GM21619 (cell line): ENCODE measurements around the gene FHDC1.

Source experiments
- ATAC-seq: cut with Tn5 transposase; IDR thresholded peaks from one replicate; pipeline ENCODE4 v1.9.1; 2021; ENCODE audit not compliant: unreplicated experiment

FHDC1 gene

GRCh38 chr4:152976212-152976761 is 40.2 kb downstream of the FHDC1 start:
- ATAC-seq = no peak

- no peak for ATAC-seq
These were observed 43.7 kb downstream of the FHDC1 start for GRCh38 chr4:152979731-152980330.

DNA sequence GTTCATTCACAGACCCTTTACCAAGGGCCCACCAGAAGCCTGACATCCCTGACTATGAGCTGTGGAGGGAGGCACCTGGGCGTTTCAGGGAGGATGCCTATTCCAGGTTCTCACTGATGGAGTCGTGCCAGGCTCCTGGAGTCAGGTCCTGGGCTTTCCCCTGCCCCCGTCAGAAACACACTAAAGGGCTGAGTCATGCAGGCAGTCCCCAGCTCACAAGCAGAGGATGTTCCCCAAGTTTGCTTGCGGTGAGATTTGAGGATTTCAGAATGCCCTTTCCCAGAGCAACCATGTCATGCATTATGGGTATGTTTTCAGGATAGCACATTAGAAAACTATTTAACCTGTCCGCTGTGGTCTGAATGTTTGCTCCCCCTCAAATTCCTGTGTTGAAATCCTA is 45.2 kb downstream of the FHDC1 start:
- no peak for ATAC-seq

DNA sequence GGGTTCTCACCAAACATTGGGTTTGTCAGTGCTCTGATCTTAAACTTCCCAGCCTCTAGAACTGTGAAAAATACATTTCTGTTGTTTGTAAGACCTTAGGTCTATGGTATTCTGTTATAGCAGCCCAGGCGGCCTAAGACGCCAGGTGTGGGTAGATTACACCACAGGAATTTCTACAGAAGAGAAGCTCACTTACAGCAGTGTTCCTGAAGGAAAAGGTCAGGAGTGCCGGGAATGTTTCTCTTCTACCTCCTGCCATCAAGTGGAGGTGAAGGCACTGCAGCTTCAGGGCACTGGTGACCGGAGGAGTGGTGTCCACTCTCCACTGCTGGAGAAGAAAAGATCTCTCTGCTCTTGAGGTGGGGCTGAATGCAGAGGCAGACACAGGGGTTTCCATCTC is 45.7 kb downstream of the FHDC1 start:
- ATAC-seq = no peak

- ATAC-seq = no peak
These were observed 47.1 kb downstream of the FHDC1 start for GRCh38 chr4:152983221-152983620.

DNA sequence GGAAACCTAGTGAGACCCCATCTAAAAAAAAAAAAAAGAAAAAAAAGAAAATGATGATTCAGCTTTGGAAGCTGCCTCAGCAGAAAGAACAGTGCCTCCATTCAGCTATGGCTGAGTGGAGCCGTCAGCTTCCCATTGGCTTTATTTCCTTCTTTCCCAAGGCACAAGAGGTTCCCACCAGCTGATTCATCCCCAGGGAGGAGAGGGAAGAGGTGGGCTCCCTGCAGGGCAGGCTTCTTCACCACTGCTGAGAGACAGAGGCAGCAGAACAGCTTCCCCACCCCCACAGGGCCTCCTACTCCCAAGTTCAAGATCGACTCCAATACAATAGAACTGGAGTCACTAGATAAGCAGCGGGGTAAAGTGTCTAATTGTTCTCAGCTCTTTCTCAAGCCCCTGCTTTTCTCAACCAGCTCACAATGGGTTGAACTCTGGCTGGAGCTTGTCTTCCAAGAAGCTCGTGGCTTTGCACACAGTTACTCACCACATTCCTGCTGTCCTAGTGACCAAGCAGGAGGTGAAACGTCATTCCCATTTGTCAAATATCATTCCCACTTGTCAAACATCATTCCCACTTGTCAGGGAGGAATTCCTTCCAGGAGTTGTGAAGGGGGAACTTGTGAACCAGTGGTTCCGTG is 47.8 kb downstream of the FHDC1 start:
- no peak for ATAC-seq

GRCh38 chr4:152988721-152989553 is 52.8 kb downstream of the FHDC1 start:
- ATAC-seq = no peak

GRCh38 chr4:152989554-152989970 is 53.4 kb downstream of the FHDC1 start:
- no peak for ATAC-seq

GRCh38 chr4:152990471-152991131 is 54.5 kb downstream of the FHDC1 start:
- no peak for ATAC-seq

DNA sequence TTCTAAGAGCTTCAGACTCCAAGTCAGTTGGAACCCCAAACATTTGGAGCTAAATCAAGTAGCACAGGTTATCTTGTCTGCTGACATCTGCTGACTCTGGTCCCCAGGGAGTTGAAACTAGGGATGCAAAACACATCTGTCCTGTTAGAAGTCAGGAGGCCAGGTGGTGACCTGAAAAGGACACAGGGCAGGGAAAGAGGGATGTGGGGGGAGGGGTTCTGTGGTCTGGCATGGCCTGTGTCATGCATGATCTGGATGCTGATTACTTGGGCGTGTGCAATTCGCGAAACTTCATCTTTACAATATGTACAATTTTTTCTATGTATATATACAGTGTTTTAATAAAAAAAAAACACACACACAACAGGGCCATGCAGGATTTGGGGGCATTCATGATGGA is 55.3 kb downstream of the FHDC1 start:
- ATAC-seq = no peak

DNA sequence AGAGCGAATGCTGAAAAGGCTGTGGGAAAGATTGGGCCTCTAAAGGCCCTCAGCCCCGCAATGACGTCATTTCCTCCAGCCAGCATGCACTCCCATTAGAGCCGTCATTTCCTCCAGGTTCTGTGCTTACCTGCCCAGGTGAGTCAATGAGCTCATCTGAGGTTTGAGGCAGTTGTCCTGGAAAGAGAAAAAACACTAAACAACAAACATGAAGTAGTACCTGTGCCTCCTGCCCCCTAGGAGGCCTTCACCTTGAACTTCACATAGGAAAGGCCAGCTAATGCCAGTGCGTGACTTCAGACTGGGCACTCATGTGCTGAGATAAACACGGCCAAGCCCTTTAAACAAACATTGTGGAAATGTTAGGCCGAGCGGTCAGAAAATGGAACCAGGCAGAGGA is 55.9 kb downstream of the FHDC1 start:
- ATAC-seq = no peak

DNA sequence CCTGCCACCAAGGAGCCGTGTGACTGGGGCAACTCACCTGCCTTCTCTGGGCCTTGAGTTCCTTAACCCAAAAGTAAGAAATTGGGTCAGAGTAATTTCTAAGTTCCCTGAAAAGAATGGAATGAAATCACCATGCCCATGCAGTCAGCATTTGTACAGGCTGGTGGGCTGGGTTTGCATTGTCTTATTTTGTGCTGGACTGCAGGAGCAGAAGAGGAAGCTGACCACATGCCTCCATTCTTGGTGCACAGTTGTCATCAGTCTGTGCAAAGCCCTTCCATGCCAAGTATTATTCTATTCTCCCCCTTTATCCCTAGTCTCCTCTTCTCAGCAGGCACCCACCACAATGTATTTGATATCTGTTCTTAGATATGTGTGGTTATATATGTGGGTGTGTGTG is 56.3 kb downstream of the FHDC1 start:
- ATAC-seq = no peak

DNA sequence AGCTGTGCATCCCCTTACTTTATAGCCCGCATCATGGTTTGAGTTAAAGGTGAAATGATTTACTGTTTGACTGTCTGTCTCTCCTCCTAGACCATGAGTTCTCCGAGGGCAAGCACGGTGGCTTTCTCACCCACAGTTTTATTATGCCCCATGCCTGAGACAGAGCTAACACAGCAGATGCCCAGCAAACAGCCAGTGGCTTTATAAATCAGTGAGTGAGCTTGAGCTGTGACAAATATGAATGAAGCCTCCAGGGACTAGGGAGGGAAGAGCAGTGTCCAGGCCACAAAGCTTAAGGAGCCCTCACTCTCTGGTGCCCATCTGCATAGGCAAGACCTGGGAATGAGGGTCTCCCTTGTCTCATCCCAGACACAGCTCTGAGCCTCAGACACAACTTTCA is 57.9 kb downstream of the FHDC1 start:
- ATAC-seq = no peak

- no peak for ATAC-seq
These were observed 60.0 kb downstream of the FHDC1 start for GRCh38 chr4:152996111-152996571.

GRCh38 chr4:152996672-152997071 is 60.5 kb downstream of the FHDC1 start:
- no peak for ATAC-seq

DNA sequence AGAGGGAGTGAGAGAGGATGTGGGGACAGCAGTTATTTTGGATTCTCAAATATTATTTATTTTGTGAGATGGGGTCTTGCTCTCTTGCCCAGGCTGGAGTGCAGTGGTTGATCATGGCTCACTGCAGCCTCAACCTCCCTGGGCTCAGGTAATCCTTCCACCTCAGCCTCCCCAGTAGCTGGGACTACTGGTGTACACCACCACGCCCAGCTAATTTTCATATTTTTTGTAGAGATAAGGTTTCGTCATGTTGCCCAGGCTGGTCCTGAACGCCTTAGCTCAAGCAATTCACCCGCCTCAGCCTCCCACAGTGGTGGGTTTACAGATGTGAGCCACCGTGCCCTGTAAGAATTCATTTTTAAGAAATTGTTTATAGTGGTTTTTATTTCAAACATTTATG is 61.2 kb downstream of the FHDC1 start:
- no peak for ATAC-seq

GRCh38 chr4:152997771-152998487 is 61.8 kb downstream of the FHDC1 start:
- no peak for ATAC-seq

DNA sequence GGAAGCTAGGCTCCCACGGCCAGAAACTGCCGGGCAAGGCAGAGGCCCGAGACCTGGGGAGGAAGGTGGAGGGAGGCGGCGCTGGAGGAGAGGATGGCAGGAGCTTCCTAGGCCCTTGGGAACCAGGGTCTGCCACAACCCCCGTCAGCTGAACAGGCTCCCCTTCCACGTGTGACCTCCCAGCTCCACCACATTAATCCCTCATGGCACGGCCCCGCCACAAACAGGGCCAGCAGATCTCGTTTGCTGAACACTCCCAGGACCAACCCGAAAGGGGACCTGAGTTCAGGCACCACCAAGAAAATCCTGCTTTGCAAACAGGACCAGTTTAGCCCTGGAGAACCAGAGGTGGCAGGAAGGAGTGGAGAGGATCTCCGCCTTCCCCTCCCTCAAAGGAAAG is 62.7 kb downstream of the FHDC1 start:
- ATAC-seq = no peak

GRCh38 chr4:152999346-153000075 is 63.4 kb downstream of the FHDC1 start:
- no peak for ATAC-seq

DNA sequence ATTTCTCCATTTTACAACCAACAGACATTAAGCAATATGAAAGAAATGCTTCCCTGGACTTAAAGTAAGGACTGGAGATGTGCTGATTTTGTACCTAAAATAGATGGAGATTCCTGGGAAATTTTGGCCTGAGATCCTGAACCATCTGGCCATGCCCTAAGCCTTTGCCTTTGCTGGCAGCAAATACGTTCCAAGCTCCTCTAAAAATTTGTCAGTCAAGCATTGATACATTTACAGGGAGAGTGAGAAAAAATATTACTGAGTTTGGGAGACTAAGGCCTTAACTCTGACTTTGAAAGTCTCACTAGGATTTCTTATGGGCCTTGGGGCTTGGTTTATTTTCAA is 63.9 kb downstream of the FHDC1 start:
- no peak for ATAC-seq
